IgD-negative memory B cell (primary cell): ENCODE data around the gene FHL1. TPM values are rescaled to one million over a fixed set of nuclear protein-coding genes. Genes with fewer than 3 reads are reported as not detected.

ENCODE experiments used
- H3K27ac Mint-ChIP-seq, 3 donors: one replicate each; pipeline ENCODE4 v1.8.0; 2020 to 2022; ENCODE audit warnings: mild to moderate bottlenecking in 3 of 3, mixed read lengths in 3 of 3, moderate library complexity in 1 of 3
- H3K27me3 Mint-ChIP-seq: one replicate; pipeline ENCODE4 v1.8.0; 2021; ENCODE audit warnings: mixed read lengths
- H3K36me3 Mint-ChIP-seq: one replicate; pipeline ENCODE4 v1.8.0; 2020; ENCODE audit warnings: mild to moderate bottlenecking, mixed read lengths
- H3K4me1 Mint-ChIP-seq, 3 donors: one replicate each; pipeline ENCODE4 v1.8.0; 2020 to 2022; ENCODE audit warnings: mixed read lengths in 3 of 3, mild to moderate bottlenecking in 1 of 3
- H3K4me3 Mint-ChIP-seq, 4 donors: one replicate each; pipeline ENCODE4 v1.8.0; 2020 to 2022; ENCODE audit warnings: mild to moderate bottlenecking in 4 of 4, mixed read lengths in 4 of 4, moderate library complexity in 3 of 4
- H3K9me3 Mint-ChIP-seq, 3 donors: one replicate each; pipeline ENCODE4 v1.8.0; 2020 to 2021; ENCODE audit warnings: mixed read lengths in 3 of 3, mild to moderate bottlenecking in 1 of 3
- polyA plus RNA-seq: library from polyadenylated mRNA; unstranded; fragments of 300-500 nt; fragmentation: Illumina TruSeq; gene quantifications from one replicate; pipeline ENCODE4 v1.2.3, GENCODE V29; 2021

FHL1 gene
- polyA plus RNA-seq, 1 donor from 2014 or later = 10.7 TPM

DNA sequence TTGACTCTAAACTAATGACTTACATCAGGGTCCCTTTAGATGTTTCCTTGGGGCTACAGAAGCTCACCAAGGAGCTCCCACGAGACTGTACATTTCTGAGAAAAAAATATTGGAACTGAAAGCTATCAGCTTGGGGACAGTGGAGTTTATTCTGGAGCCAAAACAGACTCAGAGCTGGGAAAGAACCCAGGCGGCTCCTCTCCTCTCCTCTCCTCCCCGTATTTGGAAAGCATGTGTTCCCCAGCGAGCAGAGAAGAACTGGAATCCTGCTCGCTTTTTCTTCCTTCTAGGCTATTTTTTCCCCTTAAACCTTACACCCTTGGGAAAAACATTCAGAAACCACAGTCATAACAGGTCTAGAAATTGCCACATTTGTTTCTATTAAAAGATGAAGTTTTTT, 108.2 kb downstream of the FHL1 start:
- peaks cover 0 to 5% (median 4%) of the 10 kb centered on the region in 3 donors for H3K4me1 Mint-ChIP-seq
- no peak overlapping the region for H3K4me3 Mint-ChIP-seq
- H3K36me3 Mint-ChIP-seq = no peaks in the 10 kb centered on the region
- H3K27ac Mint-ChIP-seq = no peak overlapping the region
- no peaks in the 10 kb centered on the region for H3K9me3 Mint-ChIP-seq
- no peaks in the 10 kb centered on the region for H3K27me3 Mint-ChIP-seq

DNA sequence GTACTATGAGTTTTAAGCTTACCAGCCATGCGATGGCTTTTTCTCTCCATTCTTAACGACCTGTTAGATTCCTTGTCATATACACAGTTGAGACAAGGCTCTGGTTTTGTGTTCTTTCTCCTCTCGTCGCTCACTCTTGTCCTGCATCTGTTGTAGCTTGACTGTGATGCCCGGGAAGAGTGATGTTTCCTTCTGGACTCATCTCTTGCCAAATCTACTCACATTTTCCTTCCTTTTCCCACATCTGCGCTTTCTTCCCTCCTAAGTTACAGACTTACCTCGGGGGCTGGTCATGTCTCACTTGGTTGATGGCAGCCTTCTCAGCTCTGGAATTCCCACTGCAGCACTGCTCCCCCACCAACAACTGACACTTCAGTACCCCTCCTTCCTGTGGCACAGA, 108.7 kb downstream of the FHL1 start:
- no peak overlapping the region for H3K4me3 Mint-ChIP-seq
- no peaks in the 10 kb centered on the region for H3K9me3 Mint-ChIP-seq
- peaks cover 0 to 5% (median 4%) of the 10 kb centered on the region in 3 donors for H3K4me1 Mint-ChIP-seq
- no peaks in the 10 kb centered on the region for H3K36me3 Mint-ChIP-seq
- no peak overlapping the region for H3K27ac Mint-ChIP-seq
- H3K27me3 Mint-ChIP-seq = no peaks in the 10 kb centered on the region

DNA sequence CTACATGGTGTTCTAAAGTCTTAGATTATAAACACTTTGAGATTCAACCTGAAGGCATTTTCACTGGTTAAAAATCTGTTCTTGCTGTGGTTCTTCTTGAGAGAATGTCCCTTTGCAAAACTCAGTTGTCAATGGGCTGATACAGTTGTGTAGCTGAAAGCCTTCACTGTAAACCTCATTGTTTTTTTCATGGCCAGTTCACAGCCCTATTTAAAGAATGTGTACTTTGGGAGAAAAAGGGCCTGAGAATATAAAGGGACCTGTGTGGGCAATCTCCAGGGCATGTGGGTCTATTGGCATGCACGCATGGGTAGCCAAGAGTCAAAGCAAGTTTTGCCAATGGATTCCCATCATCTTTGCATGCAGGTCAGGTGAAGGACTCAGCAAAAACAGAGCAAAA, 111.6 kb downstream of the FHL1 start:
- Mint-ChIP-seq H3K4me3 (no peak overlapping the region), H3K27me3 (no peaks in the 10 kb centered on the region), H3K27ac (no peak overlapping the region), H3K4me1 (peaks cover 0 to 2% (median 1%) of the 10 kb centered on the region in 3 donors), H3K36me3 (no peaks in the 10 kb centered on the region), H3K9me3 (no peaks in the 10 kb centered on the region)

DNA sequence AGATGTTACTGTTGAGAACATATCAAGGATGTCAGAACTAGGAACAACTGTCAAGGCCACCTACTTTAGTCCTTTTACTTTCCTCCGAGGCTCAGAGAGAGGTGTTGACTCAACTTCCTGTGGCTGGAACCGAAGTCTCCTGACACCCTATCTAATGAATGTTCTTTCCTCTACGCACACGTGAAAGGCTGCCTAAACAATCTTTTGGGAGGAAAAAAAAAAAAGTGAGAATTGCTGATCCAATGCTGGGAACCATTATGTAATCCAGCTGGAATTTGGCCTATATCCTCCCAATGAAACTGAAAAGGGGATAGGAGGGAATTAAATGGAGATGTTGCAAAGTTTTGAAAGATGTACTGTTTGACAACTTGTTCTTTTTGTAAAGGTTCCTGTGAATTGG, 112.2 kb downstream of the FHL1 start:
- Mint-ChIP-seq H3K4me1 (peaks cover 0 to 2% (median 1%) of the 10 kb centered on the region in 3 donors), H3K27me3 (no peaks in the 10 kb centered on the region), H3K27ac (peak overlapping the region in 1 of 3 donors; percentile 22), H3K4me3 (no peak overlapping the region), H3K9me3 (no peaks in the 10 kb centered on the region), H3K36me3 (no peaks in the 10 kb centered on the region)

GRCh38 chrX:136260776-136261175, 113.4 kb downstream of the FHL1 start:
- Mint-ChIP-seq H3K4me3 (no peak overlapping the region), H3K27me3 (no peaks in the 10 kb centered on the region), H3K9me3 (no peaks in the 10 kb centered on the region), H3K27ac (no peak overlapping the region), H3K4me1 (peaks cover 0 to 2% (median 1%) of the 10 kb centered on the region in 3 donors), H3K36me3 (no peaks in the 10 kb centered on the region)

Other genes with a start within 250 kb of the FHL1 start
- gene MMGT1, start 173.5 kb upstream of the FHL1 start, polyA plus RNA-seq = 6.1 TPM
- gene SLC9A6, start 162.1 kb upstream of the FHL1 start, polyA plus RNA-seq = 9.4 TPM
- gene MAP7D3, start 103.9 kb downstream of the FHL1 start, polyA plus RNA-seq = 8.7 TPM
- gene ADGRG4, start 153.4 kb downstream of the FHL1 start, polyA plus RNA-seq = not detected